Measurements from ENCODE around the gene CSRP2. TPM values are rescaled to one million over a fixed set of nuclear protein-coding genes. Genes with fewer than 3 reads are reported as not detected.

The CSRP2 gene
- polyA plus RNA-seq, 1 experiment: 81.6 TPM

- no peak for TF ChIP-seq CTCF (IDR thresholded peaks at IDR 0.05; ENCODE audit: insufficient read depth, low read depth, low read length)
- ChIA-PET CTCF (interaction anchor here (0.6 to 2.4 kb wide), 5 partner anchors 31 to 761 kb away, joined by 3 to 8 read pairs (median 4); no protein-coding TSS in a partner anchor), POLR2A (interaction anchor here (1.7 kb wide), 1 partner anchor 37 kb away, joined by 6 read pairs; the partner anchor contains the start of gene CSRP2)
- no peak overlapping the region for H3K4me3 ChIP-seq (ENCODE audit: low read depth, low read length)
- no peaks in the 10 kb centered on the region for H3K27me3 ChIP-seq (ENCODE audit: control insufficient read depth, insufficient read depth, low read length)
- no peak for DNase-seq (ENCODE audit: low read depth)
- H3K36me3 ChIP-seq (ENCODE audit: control insufficient read depth, insufficient read depth, low read length): no peaks in the 10 kb centered on the region
Measured at GRCh38 chr12:76916170-76916540, 37.3 kb upstream of the CSRP2 start.

DNA sequence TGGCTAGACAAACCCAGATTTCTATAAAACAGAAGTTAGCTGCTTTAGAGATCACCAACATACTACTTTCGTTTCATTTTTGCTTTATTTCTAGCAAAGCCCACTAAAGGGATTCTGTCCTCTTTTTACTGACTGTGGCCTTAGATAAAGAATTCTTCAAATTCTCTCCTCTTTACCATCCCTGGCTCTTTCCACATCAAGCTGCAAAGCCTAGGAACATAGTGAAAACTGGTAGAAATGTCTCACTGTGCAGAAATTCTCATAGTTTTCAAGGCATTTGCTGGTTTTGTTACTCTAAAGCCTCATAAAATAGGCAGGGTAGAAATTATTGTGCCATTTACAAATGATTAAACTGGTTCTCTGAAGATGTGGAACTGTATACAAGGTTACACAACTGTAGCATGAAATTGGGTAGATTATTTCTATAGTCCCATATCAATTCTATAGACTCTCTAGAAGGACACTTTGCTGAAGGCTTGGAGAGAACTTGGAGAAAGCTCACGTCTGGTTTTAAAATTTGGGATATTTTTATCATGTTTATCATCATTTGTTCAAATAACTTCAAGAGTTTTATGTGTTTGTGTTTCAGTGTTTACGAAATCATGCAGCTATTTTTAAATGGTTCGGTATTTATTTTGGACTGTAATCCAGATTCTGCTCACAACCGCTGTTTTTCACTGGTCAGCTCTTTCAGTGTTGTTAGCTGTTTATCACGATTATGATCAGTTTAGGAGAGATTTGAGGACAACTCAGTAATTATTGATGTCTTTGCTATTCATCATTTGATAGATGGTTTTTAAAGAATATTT is 36.7 kb upstream of the CSRP2 start:
- CTCF ChIA-PET: interaction anchor here (0.6 to 2.4 kb wide), 6 partner anchors 23 to 760 kb away, joined by 3 to 8 read pairs (median 4); no protein-coding TSS in a partner anchor
- H3K4me3 ChIP-seq (ENCODE audit: low read depth, low read length): no peak overlapping the region
- no peaks in the 10 kb centered on the region for H3K27me3 ChIP-seq (ENCODE audit: control insufficient read depth, insufficient read depth, low read length)
- DNase-seq (ENCODE audit: low read depth): peak; percentile 42
- POLR2A ChIA-PET: interaction anchor here (0.6 to 1.7 kb wide), 2 partner anchors 36 to 308 kb away, joined by 3 to 6 read pairs; partner anchors contain the start of gene CSRP2
- TF ChIP-seq CTCF (IDR thresholded peaks at IDR 0.05; ENCODE audit: insufficient read depth, low read depth, low read length): no peak
- H3K36me3 ChIP-seq (ENCODE audit: control insufficient read depth, insufficient read depth, low read length): no peaks in the 10 kb centered on the region

- no peaks in the 10 kb centered on the region for H3K27me3 ChIP-seq (ENCODE audit: control insufficient read depth, insufficient read depth, low read length)
- POLR2A ChIA-PET: no interaction called here
- CTCF ChIA-PET: interaction anchor here (1.0 to 2.2 kb wide), 2 partner anchors 22 to 29 kb away, joined by 4 to 8 read pairs; no protein-coding TSS in a partner anchor
- no peaks in the 10 kb centered on the region for H3K36me3 ChIP-seq (ENCODE audit: control insufficient read depth, insufficient read depth, low read length)
- TF ChIP-seq CTCF (IDR thresholded peaks at IDR 0.05; ENCODE audit: insufficient read depth, low read depth, low read length): no peak
- H3K4me3 ChIP-seq (ENCODE audit: low read depth, low read length): no peak overlapping the region
- DNase-seq (ENCODE audit: low read depth): no peak
Measured at GRCh38 chr12:76914102-76914859, 35.5 kb upstream of the CSRP2 start.

DNA sequence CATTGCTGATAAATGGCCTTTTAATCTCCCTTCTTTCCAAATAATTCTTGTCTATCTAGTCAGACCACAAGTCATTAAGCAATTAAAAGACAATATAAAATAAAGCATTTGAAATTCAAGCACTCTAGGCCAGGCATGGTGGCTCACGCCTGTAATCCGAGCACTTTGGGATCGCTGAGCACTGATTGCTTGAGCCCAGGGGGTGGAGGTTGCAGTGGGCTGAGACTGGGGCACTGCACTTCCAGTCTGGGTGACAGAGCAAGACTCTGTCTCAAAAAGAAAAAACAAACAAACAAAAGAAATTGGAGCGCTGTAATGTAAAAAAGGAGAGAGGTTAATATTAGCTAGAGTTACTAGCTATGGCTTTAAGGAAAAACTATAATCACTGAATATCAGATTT is 30.5 kb upstream of the CSRP2 start:
- TF ChIP-seq CTCF (IDR thresholded peaks at IDR 0.05; ENCODE audit: insufficient read depth, low read depth, low read length): no peak
- Histone ChIP-seq H3K4me3 (ENCODE audit: low read depth, low read length) (no peak overlapping the region), H3K36me3 (ENCODE audit: control insufficient read depth, insufficient read depth, low read length) (no peaks in the 10 kb centered on the region), H3K27me3 (ENCODE audit: control insufficient read depth, insufficient read depth, low read length) (no peaks in the 10 kb centered on the region)
- POLR2A ChIA-PET: interaction anchor here (1.0 kb wide), 1 partner anchor 30 kb away, joined by 5 read pairs; the partner anchor contains the start of gene CSRP2
- CTCF ChIA-PET: interaction anchor here (1.1 to 1.2 kb wide), 2 partner anchors 11 to 18 kb away, joined by 3 to 4 read pairs; no protein-coding TSS in a partner anchor
- no peak for DNase-seq (ENCODE audit: low read depth)
